SK-N-DZ (cell line): Measurements from ENCODE around the gene NAALADL2.
A peak's percentile ranks its signal among the peaks of the same experiment; 100 is the strongest.
"Not testable (repeated sequence)": the region's sequence is repeated elsewhere in the genome, so short reads cannot be mapped to it uniquely, and the experiment has no call there.

Experiments used
- DNase-seq: peaks from one replicate; pipeline ENCODE4 v3.0.0-alpha.2; 2015; ENCODE audit warnings: low spot score

The NAALADL2 gene

GRCh38 chr3:175479175-175479574 lies 620.0 kb downstream of the NAALADL2 start:
- DNase-seq = no peak

GRCh38 chr3:175479800-175480199 lies 620.7 kb downstream of the NAALADL2 start:
- DNase-seq = no peak

DNA sequence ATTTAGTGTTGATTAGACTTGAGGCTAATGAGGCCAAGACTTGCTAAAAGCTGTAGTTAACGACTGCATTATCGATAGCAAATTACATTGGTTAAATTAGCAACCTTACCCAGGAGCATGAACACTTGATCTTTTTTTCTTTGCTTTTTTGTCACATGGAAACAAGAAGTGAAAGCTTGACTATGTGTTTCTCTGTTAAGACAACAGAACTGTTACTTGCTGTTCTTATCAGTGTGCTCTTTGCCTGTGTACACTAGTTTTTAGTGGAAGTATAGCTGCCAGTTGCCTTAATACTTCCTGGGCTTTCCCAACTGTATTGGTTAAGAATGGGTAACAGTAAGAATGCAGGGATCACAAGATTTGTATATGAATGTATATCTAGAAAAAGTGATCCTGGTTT lies 625.5 kb downstream of the NAALADL2 start:
- DNase-seq = no peak

GRCh38 chr3:175485436-175485835 lies 626.3 kb downstream of the NAALADL2 start:
- DNase-seq = no peak

DNA sequence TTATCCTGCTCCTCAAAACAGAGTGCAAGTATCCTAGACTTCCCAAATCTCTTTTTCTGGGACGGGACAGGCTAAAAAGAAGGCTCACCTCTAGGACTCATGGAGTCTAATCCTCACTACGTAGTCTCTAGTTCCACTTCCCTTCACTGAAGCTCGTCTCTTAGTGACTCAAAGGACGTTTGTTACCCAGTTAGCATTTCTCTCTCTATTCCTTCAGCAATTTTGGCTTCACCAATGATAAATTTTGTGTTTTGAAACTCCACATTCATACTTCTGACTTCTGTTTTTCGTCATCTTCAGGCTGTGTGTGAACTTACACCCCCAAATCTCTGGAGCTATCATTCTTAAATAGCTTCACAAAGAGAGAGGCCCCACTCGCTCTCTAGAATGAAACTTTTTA lies 627.1 kb downstream of the NAALADL2 start:
- DNase-seq = no peak

DNA sequence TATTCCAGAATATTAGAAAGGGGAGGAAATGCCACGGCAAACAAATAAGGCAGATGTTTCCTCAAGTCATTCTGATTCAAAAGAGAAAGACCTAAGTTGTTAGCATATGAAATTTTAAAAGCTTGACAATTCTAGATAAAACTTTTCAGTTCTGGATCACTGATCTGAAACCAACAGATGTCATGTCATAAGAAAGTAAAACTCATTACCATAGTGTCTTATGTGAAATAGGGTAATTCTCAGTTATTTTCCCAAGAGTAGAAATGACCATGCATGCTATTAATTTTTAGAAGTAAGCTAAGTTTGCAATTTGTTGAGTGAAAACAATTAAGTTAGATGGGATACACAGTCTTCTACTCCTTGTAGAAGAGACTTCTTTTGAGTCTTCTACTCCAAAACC lies 630.3 kb downstream of the NAALADL2 start:
- no peak for DNase-seq

DNA sequence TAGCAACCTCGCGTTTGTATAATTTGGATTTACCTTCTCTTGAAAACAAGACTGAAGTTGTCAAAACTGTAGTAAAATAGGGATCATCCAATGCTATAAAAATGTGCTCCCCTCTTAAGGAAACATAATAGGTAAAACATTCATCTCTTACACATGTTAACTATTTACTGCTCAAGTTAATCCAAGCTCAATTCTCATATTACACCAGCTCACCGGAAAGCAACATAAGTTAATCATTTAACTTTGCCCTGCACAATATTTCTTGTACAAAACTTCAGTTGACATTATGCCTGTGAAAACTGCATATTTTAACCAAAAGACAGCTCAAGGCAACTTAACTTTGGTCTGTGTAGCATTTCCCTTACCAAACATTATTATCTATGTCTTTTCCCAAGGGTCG lies 634.2 kb downstream of the NAALADL2 start:
- DNase-seq = no peak

DNA sequence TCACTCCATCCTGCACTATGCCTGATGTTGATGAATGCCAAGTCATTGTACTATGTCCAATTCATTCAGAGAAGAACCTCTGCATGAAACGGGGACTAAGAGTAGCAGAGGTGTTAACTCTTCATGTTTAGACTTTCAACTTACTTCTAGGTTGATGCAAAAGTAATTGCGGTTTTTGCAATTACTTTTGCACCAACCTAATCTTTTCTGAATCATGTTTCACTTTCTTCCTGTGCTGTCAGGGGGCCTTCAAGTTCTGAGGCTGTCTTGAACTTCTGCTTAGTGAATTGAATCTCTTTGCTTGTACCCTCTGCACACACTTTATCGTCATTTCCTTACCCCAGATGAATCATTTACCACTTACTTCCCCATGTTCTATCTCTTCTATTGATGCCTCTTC lies 636.2 kb downstream of the NAALADL2 start:
- no peak for DNase-seq

GRCh38 chr3:175502155-175502554 lies 643.0 kb downstream of the NAALADL2 start:
- DNase-seq = no peak

DNA sequence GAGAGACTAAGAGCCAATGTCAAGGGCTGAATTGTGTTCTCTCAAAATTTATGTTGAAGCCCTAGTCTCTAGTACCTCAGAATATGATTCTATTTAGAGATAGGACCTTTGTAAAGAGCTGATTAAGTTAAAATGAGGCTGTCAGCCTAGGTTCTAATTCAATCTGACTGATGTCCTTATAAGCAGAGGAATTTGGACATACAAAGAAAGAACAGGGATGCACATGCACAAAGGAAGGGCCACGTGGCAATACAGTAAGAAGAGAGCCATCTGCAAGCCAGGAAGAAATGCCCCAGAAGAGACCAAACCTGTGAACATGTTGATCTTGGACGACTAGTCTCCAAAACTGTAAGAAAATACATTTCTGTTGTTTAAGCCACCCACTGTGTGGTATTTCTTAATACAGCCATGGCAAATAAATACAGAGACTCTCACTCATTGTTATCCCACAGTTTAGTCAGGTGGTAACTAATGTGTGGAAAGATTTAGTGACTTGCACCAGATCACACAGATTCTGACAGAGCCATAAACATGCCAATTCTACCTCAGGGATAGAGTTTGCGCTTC lies 652.2 kb downstream of the NAALADL2 start:
- peak; percentile 59 for DNase-seq

- DNase-seq = no peak
These were observed 653.6 kb downstream of the NAALADL2 start for GRCh38 chr3:175512700-175513099.

- no peak for DNase-seq
These were observed 659.3 kb downstream of the NAALADL2 start for GRCh38 chr3:175518459-175518858.

- peak; percentile 67 for DNase-seq
These were observed 662.3 kb downstream of the NAALADL2 start for GRCh38 chr3:175521406-175521805.

- no peak for DNase-seq
These were observed 667.1 kb downstream of the NAALADL2 start for GRCh38 chr3:175526191-175526590.

- no peak for DNase-seq
These were observed 667.6 kb downstream of the NAALADL2 start for GRCh38 chr3:175526609-175527280.

- not testable (repeated sequence) for DNase-seq
These were observed 669.6 kb downstream of the NAALADL2 start for GRCh38 chr3:175528693-175529092.

GRCh38 chr3:175535351-175535750 lies 676.2 kb downstream of the NAALADL2 start:
- DNase-seq = no peak

GRCh38 chr3:175546115-175546514 lies 687.0 kb downstream of the NAALADL2 start:
- no peak for DNase-seq

DNA sequence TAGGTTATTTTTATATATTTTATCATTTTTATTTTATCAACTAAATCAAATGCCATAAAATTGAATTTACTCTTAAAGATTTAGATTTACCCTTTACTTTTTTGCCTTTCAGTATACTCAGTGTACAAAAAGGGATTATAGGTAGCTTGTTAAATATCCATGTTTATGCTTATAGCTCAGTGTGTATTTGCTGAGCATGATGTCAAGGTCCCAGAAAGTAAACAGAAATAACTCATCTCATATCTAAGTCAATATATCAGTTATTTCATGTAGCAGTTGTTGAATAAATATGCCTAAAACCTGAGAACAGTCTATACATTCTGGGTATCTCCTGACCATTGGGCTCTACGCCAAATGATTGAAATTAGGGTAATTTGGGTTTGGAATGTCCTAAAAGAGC lies 693.8 kb downstream of the NAALADL2 start:
- DNase-seq = no peak

- no peak for DNase-seq
These were observed 695.7 kb downstream of the NAALADL2 start for GRCh38 chr3:175554801-175555200.

DNA sequence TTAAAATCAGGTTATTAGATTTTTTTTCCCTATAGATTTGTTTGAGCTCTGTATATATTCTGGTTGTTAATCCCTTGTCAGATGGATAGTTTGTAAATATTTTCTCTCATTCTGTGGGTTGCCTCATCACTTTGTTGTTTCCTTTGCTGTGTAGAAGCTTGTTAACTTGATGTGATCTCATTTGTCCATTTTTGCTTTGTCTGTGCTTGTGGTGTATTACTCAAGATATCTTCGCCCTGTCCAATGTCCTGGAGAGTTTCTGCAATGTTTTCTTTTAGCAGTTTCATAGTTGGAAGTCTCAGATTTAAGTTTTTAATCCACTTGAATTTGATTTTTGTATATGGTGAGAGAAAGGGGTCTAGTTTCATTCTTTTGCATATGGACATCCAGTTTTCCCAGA lies 699.1 kb downstream of the NAALADL2 start:
- no peak for DNase-seq

DNA sequence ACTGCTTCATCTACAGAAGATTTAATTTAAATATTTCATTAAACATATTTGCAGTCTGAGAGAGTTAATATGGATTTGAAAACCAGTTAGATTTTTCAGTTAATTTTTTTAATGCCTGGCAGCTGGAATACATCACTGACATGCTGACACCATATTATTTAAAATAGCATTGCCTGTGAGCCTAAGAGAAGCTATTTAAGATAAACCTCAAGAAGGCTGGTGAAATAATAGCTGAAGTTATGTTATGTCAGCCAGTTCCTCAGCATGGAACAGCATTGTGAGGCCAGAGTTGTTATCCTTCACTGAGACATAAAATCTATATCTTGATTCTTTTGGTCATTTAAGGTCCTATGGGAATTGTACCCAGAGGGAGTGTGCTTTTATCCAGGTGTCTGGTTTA lies 705.2 kb downstream of the NAALADL2 start:
- DNase-seq = peak; percentile 58

GRCh38 chr3:175571096-175571495 lies 712.0 kb downstream of the NAALADL2 start:
- DNase-seq = no peak

DNA sequence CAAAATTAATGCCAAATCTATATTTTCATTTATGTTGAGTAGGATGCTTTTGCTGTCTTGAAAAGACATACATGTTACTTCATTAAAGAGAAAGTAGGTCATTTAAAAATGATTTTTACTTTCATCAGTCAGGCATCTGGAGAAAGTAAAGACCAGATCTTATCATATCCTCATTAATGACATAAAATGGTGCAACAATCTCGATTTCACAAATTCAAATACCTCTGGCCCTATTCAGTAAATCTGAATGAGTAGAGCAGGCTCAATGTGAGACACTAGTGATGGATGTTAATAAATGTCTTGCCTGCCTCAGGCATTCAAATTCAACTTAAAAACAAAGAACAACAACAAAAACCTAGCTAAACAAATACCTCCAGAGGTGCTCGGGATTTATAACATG lies 714.1 kb downstream of the NAALADL2 start:
- no peak for DNase-seq
